Measurements from ENCODE around the gene ERO1B. TPM values are rescaled to one million over a fixed set of nuclear protein-coding genes. Genes with fewer than 3 reads are reported as not detected.

Gene ERO1B
- total RNA-seq, 1 donor from 2014 or later = 62.1 TPM

DNA sequence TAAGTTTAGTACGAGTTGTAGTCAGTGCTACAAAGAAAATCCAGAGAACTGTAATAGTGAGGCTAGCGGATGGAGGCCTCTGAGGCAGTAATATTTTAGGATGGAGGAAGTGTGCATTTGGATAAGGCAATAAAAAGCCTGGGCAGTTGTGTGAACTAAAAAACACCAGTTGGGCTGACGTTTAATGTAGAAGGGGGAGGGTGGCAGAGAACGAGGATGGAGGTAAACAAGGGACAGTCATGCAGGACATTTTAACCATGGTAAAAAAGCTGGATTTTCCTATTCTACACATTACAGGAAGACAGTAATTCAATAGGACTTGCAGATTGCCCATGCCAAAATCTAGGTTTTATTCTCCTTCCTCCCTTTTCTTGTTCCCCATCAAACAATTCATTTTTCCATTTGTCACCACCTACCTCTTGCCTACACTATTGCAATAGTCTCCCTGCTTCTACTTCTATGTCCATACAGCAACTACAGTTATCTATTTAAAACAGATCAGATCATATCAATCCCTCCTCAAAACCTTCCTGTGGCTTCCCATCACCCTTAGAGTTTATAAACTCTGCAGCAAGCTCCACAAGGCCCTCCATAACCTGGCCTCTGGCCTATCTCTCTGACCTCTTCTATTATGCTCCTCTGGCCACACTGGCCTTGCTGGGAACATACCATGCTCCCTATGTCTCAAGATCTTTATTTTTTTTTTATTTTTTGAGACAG is 27.7 kb downstream of the ERO1B start:
- no peak for DNase-seq (ENCODE audit: low spot score)

DNA sequence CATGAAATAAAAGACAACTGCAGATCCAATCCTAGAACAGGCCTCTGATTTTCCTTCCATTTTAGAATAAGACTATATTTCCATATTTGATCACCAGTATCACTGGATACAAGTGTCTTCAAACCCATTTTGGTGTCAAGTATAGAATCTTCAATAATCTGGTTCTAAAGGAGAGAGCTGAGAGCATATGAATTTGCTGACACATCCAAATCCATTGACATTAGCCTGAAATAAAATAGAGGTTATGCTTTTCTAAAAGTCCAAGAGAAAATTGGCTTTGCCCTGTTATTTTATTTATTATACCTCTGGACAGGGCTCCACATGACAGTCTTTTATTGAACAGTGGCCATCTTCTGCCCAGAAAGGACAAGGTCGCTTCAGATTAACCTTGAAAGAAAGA is 28.6 kb downstream of the ERO1B start:
- DNase-seq (ENCODE audit: low spot score) = no peak

DNA sequence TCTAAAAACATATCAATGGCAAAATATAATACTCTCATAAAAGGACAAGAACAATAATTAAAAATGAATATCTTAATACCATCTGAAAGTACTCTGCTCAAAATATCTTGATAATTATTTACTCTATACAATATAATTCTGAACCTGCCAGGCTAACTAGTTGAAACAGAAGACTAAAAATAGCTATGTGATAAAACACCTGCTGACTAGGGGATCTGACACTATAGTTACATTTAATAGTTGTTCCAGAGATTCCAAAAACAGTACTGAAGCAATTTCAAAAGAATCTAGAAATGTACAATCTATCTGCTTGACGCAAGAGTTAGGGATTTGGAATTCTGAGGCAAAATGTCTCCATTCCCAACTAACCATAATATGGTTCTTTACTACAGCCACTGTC is 30.2 kb downstream of the ERO1B start:
- no peak for DNase-seq (ENCODE audit: low spot score)

DNA sequence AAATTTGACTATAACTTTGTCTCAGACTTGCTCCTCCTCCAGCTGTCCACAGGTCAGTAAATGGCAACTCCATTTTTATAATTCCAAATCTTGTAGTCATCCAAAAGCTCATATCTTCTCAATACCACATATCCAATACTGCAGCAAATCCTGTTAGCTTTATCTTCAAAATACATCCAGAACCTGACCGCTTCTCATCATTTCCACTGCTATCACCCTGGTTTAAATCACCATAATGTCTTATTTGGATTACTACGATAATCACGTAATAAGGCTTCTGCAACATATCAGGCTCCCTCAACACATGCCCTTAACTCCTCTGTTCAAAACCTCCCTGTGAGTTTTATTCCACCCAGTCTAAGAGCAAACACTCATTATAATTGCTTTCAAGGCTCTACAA is 34.5 kb downstream of the ERO1B start:
- no peak for DNase-seq (ENCODE audit: low spot score)

- no peak for DNase-seq (ENCODE audit: low spot score)
Observed at GRCh38 chr1:236242568-236242967, 39.2 kb downstream of the ERO1B start.

DNA sequence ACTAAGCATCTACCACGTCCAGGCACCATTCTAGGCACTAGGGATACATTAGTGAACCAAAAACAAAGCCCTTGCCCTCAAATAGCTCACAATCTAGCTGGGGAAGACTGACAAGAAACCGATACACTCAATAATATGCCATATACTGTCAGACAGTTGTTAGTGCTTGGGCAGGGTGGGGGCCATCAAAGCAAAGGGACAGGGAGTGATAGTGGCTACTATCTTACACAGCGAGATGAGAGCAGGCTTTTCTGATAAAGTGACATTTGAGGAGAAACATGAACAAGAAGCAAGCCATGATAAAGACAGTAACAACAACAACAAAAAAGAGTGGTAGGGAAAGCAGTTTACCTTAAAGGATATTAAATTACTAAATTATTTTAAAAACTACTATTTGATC is 41.1 kb downstream of the ERO1B start:
- no peak for DNase-seq (ENCODE audit: low spot score)

DNA sequence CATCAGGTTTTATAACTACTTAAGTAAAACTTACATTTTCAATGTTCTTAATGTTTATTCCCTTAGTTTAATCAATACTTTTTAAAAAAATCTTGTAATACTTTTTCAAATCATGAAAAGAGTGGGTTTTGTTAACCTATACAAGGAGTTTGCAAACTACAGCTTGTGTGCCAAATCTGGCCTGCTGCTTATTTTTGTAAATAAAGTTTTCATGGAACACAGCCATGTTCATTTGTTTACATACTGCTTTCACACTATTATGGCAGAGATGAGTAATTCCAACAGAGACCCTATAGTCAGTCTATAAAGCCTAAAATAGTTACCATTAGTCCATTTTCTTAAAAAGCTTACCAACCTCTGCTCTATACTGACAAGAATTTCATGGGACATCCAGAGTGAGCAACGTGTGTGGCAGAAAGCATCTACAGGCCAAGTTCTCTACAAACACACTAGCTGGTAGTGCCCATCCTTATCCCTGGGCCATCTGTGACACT is 42.6 kb downstream of the ERO1B start:
- DNase-seq (ENCODE audit: low spot score) = no peak

- no peak for DNase-seq (ENCODE audit: low spot score)
Observed at GRCh38 chr1:236235116-236235515, 46.6 kb downstream of the ERO1B start.

- no peak for DNase-seq (ENCODE audit: low spot score)
Observed at GRCh38 chr1:236228411-236228810, 53.3 kb downstream of the ERO1B start.

- DNase-seq (ENCODE audit: low spot score) = no peak
Observed at GRCh38 chr1:236222632-236223031, 59.1 kb downstream of the ERO1B start.

GRCh38 chr1:236220473-236220872 is 61.3 kb downstream of the ERO1B start:
- DNase-seq (ENCODE audit: low spot score) = no peak

DNA sequence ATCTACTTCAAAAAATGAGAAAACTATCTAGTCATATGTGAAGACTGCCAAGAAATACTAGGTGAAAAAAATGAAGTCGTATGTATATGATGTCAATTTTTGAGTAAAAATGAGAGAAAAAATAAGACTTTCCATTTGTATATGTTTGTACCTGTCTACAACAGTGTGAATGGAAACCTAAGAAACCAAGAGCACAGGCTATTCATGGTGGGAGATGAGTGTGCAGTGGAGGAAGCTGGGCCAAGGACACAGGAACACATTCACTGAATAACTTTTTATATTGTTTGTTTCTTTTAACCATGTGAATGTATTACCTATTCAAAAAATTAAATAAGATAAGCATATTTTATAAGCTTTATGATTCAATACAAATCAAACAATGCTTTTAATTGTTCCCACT is 67.0 kb downstream of the ERO1B start:
- no peak for DNase-seq (ENCODE audit: low spot score)

GRCh38 chr1:236213534-236213933 is 68.2 kb downstream of the ERO1B start:
- no peak for DNase-seq (ENCODE audit: low spot score)

DNA sequence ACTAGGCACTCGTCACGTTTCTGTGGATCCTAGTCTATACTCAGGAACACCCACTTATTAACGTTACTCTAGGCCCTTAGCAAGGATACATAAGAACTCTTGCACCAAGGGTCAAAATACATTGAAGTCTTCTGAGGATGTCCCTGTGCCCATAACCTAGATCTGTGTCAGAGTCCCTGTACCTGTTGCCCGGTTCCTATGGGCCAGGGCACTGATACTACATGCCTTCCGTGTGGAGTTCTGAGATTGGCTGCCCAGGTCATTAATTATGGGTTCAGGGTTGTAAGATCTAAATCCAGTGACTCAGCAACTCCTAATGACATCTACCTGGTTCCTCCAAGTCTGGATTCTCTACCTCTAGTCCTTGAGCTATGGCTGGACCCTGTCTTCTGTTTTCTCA is 69.9 kb downstream of the ERO1B start:
- no peak for DNase-seq (ENCODE audit: low spot score)

- no peak for DNase-seq (ENCODE audit: low spot score)
Observed at GRCh38 chr1:236209713-236210112, 72.0 kb downstream of the ERO1B start.

GRCh38 chr1:236209185-236209584 is 72.6 kb downstream of the ERO1B start:
- DNase-seq (ENCODE audit: low spot score) = no peak

- no peak for DNase-seq (ENCODE audit: low spot score)
Observed at GRCh38 chr1:236207569-236207968, 74.2 kb downstream of the ERO1B start.

DNA sequence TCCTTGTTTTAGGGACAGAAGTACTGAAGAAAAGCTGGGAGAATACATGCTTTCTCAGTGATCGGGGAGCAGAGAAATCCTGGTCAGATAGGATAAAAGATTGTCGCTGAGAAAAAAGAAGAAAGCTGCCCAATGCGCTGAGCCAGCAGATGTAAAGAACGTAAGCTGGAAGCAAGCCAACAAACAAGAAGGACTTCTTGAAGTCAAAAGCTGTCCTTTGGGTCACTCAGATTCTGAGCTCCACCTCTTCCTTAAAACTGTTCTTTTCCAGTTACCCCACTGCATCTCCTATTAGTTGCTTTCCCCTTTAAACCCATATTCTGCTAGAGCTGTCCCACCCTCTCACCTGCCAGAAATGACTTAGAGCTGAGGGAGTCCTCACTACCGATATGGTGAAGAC is 74.6 kb downstream of the ERO1B start:
- DNase-seq (ENCODE audit: low spot score) = no peak

GRCh38 chr1:236206548-236206947 is 75.2 kb downstream of the ERO1B start:
- peak; percentile 11 for DNase-seq (ENCODE audit: low spot score)

GRCh38 chr1:236204656-236205055 is 77.1 kb downstream of the ERO1B start:
- no peak for DNase-seq (ENCODE audit: low spot score)

DNA sequence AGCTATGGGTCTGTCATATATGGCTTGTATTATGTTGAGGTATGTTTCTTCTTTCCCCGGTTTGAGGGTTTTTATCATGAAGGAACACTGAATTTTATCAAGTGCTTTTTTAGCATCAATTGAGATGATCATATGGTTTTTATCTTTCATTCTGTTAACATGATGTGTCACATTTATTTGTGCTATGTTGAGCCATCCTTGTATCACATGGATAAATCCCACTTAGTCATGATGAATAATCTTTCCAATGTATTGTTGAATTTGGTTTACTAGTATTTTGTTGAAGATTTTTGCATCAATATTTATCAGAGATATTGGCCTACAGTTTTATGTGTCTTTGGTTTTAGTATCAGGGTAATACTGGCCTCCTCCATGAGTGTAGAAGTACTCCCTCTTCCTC is 77.7 kb downstream of the ERO1B start:
- DNase-seq (ENCODE audit: low spot score) = no peak

DNA sequence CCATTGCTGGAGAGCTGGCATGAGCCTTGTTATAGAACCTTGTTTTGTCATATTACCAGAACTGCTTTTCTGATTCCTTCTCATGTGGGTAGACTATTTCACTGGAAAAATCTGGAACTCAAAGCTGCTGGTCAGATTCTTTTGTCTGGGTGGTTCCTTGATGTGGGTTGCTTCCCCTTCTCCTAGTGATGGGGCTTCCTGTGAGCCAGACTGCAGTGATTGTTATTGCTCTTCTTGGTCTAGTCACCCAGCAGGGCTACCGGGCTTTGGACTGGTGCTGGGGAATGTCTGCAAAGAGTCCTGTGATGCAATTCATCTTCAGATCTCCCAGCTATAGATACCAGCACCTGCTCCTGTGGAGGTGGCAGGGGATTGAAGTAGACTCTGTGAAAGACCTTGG is 80.0 kb downstream of the ERO1B start:
- DNase-seq (ENCODE audit: low spot score) = no peak

DNA sequence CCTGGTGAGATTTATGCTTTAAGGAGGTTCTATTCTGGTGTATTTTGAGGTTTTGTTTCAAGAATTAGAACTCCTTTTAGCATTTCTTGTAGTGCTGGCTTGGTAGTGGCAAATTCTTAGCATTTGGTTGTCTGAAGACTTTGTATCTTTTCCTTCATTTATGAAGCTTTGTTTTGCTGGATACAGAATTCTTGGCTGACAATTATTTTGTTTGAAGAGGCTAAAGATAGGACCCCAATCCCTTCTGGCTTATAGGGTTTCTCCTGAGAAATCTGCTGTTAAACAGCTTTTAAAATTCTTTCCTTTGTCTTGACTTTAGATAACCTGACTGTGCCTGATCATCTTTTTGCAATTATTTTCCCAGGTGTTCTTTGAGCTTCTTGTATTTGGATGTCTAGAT is 80.8 kb downstream of the ERO1B start:
- DNase-seq (ENCODE audit: low spot score) = no peak

DNA sequence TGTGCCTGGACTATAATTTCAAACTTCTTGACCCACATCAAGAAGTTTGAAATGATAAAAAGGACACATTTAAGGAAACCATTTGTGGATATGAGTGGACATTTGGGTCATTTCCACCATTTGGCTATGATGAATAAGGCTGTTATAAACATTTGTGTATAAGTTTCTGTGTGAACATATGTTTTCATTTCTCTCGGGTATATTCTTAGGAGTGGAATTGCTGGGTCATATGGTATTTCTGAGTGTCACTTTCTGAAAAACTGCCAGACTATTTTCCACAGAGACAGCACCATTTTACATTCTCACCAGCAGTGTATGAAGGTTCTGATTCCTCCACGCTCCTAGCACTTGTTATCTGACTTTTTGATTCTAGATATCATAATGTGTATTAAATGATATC is 88.6 kb downstream of the ERO1B start:
- no peak for DNase-seq (ENCODE audit: low spot score)

Measured in mucosa of gallbladder (tissue), 1 donor.